Activated naive CD4-positive, alpha-beta T cell treated with anti-CD3 and anti-CD28 coated beads, Interleukin-2, amount 50 U/mL, for 72 hours (primary cell): ENCODE results near the gene HDAC9. TPM values are rescaled to one million over a fixed set of nuclear protein-coding genes. Genes with fewer than 3 reads are reported as not detected.

Source experiments
- ATAC-seq, 2 donors: fragments of 150-1000 bp; cut with Tn5 transposase; 2 replicates each; pipeline ENCODE4 v1.10.0; 2021; ENCODE audit warnings: mild to moderate bottlenecking in 2 of 2, moderate library complexity in 2 of 2
- DNase-seq, 2 donors: peaks; one replicate each; pipeline ENCODE4 v3.0.0; 2021 to 2022; ENCODE audit warnings: low spot score in 2 of 2
- H3K27ac Mint-ChIP-seq, 2 donors: one replicate each; pipeline ENCODE4 v1.8.0; 2022; ENCODE audit warnings: mild to moderate bottlenecking in 2 of 2, mixed read lengths in 2 of 2
- H3K36me3 Mint-ChIP-seq, 2 donors: one replicate each; pipeline ENCODE4 v1.8.0; 2022; ENCODE audit warnings: mixed read lengths in 2 of 2
- H3K9me3 Mint-ChIP-seq, 2 donors: one replicate each; pipeline ENCODE4 v1.8.0; 2022; ENCODE audit warnings: mixed read lengths in 2 of 2
- total RNA-seq, 2 donors: library from RNA; stranded (reverse); gene quantifications; one replicate each; pipeline ENCODE4 v1.2.3, GENCODE V29; 2022

The HDAC9 gene
- total RNA-seq, 2 donors from 2014 or later, result 0.32 to 0.84 TPM

GRCh38 chr7:18509481-18509880 lies 13.9 kb downstream of the HDAC9 start:
- Mint-ChIP-seq H3K9me3 (peaks cover 0 to 11% of the 10 kb centered on the region in 2 donors), H3K36me3 (no peaks in the 10 kb centered on the region), H3K27ac (peak overlapping the region in 1 of 2 donors; percentile 30)
- no peak for DNase-seq
- ATAC-seq, result no peak

DNA sequence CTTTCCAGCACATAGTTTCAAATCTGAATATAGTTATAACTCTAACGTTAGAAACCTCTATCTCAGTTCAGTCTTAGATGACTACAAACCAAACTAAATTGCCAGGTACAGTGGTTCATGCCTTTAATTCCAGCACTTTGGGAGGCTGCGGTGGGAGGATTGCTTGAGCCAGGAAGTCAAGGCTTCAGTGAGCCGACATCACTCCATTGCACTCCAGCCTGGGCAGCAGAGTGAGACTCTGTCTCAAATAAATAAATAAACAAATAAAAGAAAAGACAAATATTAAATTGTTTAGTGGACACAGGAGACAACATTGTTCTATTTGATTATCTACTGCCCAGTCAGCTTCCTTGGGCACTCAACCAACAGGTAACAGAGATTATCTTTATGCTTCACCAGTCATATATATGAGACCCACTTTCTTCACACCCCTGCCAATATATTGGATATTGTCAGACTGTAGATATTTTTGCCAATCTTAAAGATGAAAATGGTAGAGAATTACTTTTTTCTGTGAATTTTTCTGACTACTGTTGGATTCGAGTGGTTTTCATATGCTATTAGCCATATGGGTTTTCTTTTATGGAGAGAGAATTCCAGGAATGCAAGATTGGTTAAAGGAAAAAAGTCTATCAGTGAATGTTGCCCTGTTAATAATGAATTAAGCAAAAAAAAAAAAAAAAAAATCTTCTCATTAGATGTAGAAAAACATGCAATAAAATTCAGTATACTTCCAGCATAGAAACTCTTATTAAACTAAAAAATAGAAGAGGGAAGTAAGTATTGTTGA lies 16.0 kb downstream of the HDAC9 start:
- DNase-seq, result no peak
- no peak for ATAC-seq
- Mint-ChIP-seq H3K36me3 (no peaks in the 10 kb centered on the region), H3K27ac (no peak overlapping the region), H3K9me3 (peaks cover 2 to 11% of the 10 kb centered on the region in 2 donors)

- ATAC-seq (no peak), DNase-seq (no peak)
- Mint-ChIP-seq H3K36me3 (no peaks in the 10 kb centered on the region), H3K9me3 (peaks cover 2 to 10% of the 10 kb centered on the region in 2 donors), H3K27ac (no peak overlapping the region)
Measured at GRCh38 chr7:18513343-18513742, 17.8 kb downstream of the HDAC9 start.

DNA sequence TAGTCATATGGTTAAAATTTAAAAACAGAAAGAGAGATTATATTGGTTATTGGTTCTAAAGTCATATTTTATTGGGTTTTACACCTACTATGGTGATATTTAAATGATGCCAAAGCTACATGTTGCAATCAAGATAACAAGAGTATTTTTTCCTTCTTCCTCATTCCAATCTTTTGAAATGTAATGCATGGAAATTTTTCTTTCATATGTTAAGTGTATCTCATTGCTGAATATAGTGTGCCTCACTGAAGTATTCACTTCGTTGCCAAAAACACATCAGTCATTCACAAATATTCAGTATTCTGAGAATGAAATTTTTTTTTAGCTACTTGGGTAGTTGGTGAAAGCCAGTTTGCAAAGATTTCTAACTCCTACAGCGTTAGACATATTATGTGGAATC lies 19.5 kb downstream of the HDAC9 start:
- DNase-seq (no peak), ATAC-seq (no peak)
- Mint-ChIP-seq H3K27ac (no peak overlapping the region), H3K36me3 (no peaks in the 10 kb centered on the region), H3K9me3 (peaks cover 2 to 10% of the 10 kb centered on the region in 2 donors)

DNA sequence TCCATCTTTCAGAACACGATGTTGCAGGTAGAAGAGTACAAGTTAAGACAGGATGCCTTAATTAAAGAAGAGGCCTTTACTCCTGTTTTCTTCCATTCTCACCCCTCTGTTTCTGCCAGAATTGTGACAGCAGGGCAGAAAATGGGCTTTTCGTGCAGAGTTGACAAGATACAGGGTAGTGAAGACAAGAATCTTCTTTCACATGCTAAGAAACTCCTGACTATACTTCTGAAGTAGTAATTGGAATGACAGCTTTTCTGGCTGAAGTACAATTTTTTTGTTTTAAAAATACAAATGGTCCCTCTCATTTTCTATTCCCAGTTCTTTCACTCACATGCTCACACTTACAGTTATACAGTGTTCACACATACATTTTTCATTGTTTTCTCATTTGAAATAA lies 22.1 kb downstream of the HDAC9 start:
- H3K36me3 Mint-ChIP-seq, result no peaks in the 10 kb centered on the region
- H3K9me3 Mint-ChIP-seq, result peaks cover 2 to 10% of the 10 kb centered on the region in 2 donors
- ATAC-seq, result no peak

GRCh38 chr7:18518555-18518954 lies 23.0 kb downstream of the HDAC9 start:
- DNase-seq (no peak), ATAC-seq (no peak)
- Mint-ChIP-seq H3K36me3 (no peaks in the 10 kb centered on the region), H3K27ac (no peak overlapping the region), H3K9me3 (peaks cover 2 to 9% of the 10 kb centered on the region in 2 donors)

More for the DNA sequence above, 22.1 kb downstream of the HDAC9 start:
- no peak overlapping the region for H3K27ac Mint-ChIP-seq
- no peak for DNase-seq

DNA sequence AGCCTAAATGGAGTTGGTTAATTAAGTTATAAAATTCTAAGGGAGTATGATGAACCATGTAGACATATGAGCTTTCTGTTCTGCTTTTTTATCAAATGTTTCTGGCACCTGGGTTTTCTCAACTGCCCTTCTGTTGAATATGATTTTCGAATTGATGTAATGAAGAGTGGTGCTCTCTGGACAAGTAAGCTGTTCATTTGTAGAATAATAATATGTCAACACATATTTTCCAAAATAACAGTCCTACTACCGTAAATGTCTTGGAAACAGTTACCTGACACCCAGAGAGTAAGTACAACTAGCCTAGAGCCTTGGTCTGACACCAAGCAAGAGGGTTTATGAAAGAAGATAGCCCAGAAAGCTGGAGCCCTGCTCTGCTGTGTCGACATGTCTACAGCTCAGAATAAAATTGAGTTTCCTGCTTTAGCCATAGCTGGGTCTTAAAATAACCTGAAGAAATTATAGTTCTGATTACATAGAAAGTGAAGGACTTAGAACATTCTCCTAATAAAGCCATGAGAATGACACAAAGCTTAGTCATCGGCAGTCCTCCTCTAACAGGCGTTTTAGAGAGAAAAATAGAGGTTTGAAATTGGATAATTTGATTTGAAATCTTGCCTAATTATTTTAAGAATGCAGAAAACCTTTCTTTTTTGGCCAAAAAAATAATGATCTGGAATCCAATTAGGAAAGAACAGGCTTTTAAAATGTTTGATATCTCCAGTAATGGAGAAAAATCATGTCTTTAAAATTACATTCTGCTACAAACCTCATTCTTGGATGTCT lies 25.1 kb downstream of the HDAC9 start:
- ATAC-seq (no peak), DNase-seq (no peak)
- Mint-ChIP-seq H3K9me3 (peaks cover 0 to 15% of the 10 kb centered on the region in 2 donors), H3K36me3 (no peaks in the 10 kb centered on the region), H3K27ac (no peak overlapping the region)

DNA sequence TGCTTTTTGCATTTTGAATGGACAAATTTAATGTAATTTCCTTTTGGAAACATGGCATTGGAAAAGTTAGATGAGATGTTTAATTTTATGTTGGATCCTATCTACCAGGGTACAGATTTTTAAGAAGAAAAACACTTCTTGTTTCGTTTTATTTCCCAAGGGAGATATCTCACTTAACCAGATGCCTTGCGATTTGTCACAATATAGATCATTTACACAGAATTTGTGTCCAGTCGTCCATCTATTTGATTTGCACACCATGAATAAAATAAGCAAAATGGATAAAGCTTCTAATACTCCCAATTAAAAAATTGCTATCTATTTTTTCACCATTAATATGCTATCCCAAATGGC lies 25.7 kb downstream of the HDAC9 start:
- DNase-seq, result no peak
- no peak for ATAC-seq
- Mint-ChIP-seq H3K36me3 (no peaks in the 10 kb centered on the region), H3K27ac (no peak overlapping the region), H3K9me3 (peaks cover 0 to 15% of the 10 kb centered on the region in 2 donors)

DNA sequence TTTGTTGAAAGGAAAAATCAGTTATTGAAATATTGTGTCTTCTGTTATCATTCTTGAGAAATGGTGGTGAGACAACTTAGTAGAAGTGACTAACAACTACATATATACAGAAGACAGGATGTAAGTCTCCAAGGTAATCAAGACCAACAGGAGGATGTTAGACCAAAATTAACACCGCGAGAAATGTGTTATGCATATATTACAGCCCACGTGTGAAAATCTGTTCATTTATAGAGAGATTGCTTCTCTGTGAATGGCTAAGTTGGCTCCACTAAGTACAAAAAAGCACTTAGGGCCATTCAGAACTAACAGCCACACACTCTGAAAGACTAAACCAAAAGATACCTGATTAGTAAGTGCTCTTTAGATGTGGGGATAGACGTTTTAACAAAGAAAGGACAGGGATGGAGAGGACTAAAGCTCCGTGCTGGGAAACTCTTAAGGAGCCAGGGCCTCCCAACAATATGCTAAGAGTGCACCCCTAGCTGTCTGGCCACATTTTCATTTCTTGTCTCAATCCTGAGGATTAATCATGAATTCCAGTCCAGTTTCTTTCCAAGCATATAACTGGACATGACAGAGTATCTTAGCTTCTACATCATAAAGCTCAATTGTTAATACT lies 26.5 kb downstream of the HDAC9 start:
- DNase-seq (no peak), ATAC-seq (peak; percentile 36 to 91)
- H3K9me3 Mint-ChIP-seq, result peaks cover 0 to 15% of the 10 kb centered on the region in 2 donors
- H3K36me3 Mint-ChIP-seq, result no peaks in the 10 kb centered on the region
- no peak overlapping the region for H3K27ac Mint-ChIP-seq

- DNase-seq (no peak), ATAC-seq (no peak)
- peaks cover 0 to 11% of the 10 kb centered on the region in 2 donors for H3K9me3 Mint-ChIP-seq
- no peaks in the 10 kb centered on the region for H3K36me3 Mint-ChIP-seq
- no peak overlapping the region for H3K27ac Mint-ChIP-seq
Measured at GRCh38 chr7:18524248-18524647, 28.7 kb downstream of the HDAC9 start.

- ATAC-seq (no peak), DNase-seq (no peak)
- no peaks in the 10 kb centered on the region for H3K36me3 Mint-ChIP-seq
- no peak overlapping the region for H3K27ac Mint-ChIP-seq
- peaks cover 0 to 11% of the 10 kb centered on the region in 2 donors for H3K9me3 Mint-ChIP-seq
Measured at GRCh38 chr7:18526368-18526878, 30.9 kb downstream of the HDAC9 start.

DNA sequence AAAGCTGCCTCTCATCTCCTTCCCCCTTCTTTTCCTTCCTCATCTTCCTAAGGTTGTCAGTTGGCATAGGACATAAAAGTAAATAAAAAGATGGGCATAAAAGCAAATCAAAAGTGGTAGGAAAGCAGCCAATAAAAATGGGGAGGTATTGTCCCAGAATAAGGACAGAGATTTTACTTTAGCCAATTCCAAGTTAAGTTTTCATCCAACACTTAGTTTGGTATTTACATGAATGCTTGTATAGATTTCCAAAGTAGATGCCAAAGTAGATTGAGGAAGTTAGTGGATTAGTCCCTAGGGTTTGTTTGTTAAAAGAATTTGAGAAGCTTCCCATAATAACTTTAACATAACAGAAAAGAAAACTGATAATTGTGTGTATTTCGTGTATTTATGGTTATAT lies 33.7 kb downstream of the HDAC9 start:
- Mint-ChIP-seq H3K36me3 (no peaks in the 10 kb centered on the region), H3K9me3 (peaks cover 4 to 19% of the 10 kb centered on the region in 2 donors), H3K27ac (no peak overlapping the region)
- DNase-seq (no peak), ATAC-seq (no peak)

DNA sequence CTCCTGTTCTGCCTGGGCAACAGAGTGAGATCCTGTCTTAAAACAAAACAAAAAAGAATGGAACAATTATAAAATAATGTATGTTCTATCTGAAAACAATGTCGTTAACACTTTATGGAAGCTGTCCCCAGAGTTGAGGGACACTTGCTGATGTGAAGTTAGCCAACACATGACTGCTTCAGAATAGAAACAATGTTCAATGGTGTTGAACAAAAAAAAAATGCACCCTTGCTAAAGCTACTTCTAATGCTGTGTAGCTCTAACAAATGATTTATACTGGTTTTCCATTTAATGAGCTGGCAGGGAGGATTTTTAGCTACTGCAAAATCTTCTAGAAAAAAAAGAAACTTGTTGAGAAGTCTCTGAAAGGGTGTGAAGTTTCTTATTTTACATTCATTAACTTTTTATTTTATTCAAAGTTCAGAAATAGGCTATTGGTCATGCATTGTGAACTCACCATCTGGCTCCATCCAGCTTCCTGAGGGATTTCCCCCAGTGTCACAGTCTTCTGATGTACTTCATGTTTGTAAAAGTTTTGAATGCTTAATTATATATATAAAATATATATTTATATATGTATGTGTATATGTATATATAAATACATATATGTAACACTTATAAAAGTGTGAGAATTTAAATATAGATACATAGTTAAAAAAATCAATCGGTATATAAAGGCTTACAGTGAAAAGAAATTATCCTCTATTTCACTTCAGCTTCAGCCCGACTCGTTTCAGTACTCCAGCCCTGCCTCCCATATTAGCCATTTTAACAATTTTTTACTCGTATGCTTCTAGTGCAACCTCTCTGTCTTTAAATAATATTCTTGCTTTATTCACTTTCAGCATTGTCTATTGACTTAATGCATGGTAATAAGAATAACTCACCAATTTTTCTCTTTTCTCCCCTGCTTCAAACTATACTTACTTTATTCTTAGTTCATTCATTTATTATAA lies 35.0 kb downstream of the HDAC9 start:
- Mint-ChIP-seq H3K27ac (no peak overlapping the region), H3K9me3 (peaks cover 5 to 21% of the 10 kb centered on the region in 2 donors), H3K36me3 (no peaks in the 10 kb centered on the region)
- ATAC-seq (no peak), DNase-seq (no peak)

GRCh38 chr7:18531539-18531938 lies 36.0 kb downstream of the HDAC9 start:
- H3K36me3 Mint-ChIP-seq, result no peaks in the 10 kb centered on the region
- H3K9me3 Mint-ChIP-seq, result peaks cover 5 to 21% of the 10 kb centered on the region in 2 donors
- ATAC-seq, result no peak
- no peak for DNase-seq
- H3K27ac Mint-ChIP-seq, result no peak overlapping the region

DNA sequence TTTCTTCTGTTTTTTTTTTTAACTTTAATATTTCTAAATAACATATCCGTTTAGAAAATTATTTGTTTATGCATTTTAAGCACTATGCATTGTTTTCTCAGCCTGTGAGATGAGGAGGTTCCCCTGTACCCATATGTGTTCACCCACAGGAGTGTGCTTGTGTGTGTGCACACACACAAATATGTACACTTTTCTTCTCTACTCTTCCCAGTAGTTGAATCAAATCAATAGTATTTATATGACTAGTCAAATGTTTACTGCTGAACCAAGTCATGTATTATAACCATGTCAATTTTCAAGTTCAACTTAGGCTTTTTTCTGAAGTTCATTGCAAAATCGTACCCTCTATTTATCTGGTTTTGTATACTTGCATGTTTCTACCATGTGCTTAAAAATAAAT lies 37.3 kb downstream of the HDAC9 start:
- H3K36me3 Mint-ChIP-seq, result no peaks in the 10 kb centered on the region
- peaks cover 5 to 21% of the 10 kb centered on the region in 2 donors for H3K9me3 Mint-ChIP-seq
- no peak overlapping the region for H3K27ac Mint-ChIP-seq
- ATAC-seq, result peak in 1 of 2 donors; percentile 41
- DNase-seq, result no peak

DNA sequence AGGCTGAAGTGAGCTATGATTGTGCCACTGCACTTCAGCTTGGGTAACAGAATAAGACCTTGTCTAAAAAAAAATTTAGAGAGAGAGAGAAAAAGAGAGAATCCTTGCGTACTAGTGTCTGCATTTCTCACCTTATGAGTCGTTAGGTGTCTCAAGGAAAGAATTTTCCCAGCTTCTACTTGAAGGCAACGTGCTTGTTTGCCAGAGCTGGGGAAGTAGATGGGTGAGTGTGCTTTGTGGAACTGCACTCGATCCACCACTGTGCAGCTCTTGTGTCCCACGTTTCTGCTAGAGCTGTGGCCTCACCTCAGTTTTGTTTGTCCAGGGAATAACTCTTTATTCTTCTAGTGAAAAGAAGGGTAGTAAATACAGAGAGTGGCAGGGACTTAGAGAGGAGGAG lies 38.9 kb downstream of the HDAC9 start:
- H3K36me3 Mint-ChIP-seq, result no peaks in the 10 kb centered on the region

More for the DNA sequence above, 38.9 kb downstream of the HDAC9 start:
- peaks cover 10 to 21% of the 10 kb centered on the region in 2 donors for H3K9me3 Mint-ChIP-seq
- DNase-seq (no peak), ATAC-seq (no peak)
- no peak overlapping the region for H3K27ac Mint-ChIP-seq
